ENCODE results near the gene SH3BP5L.

The SH3BP5L gene

GRCh38 chr1:248825136-248825535 is 579 bp downstream of the SH3BP5L start:
- no peak for DNase-seq

- no peak for DNase-seq
Observed at GRCh38 chr1:248824701-248825100, 1.0 kb downstream of the SH3BP5L start.

GRCh38 chr1:248824301-248824700 is 1.4 kb downstream of the SH3BP5L start:
- no peak for DNase-seq

- no peak for DNase-seq
Observed at GRCh38 chr1:248823517-248824001, 2.2 kb downstream of the SH3BP5L start.

GRCh38 chr1:248822148-248823032 is 3.3 kb downstream of the SH3BP5L start:
- no peak for DNase-seq

- no peak for DNase-seq
Observed at GRCh38 chr1:248821641-248822040, 4.1 kb downstream of the SH3BP5L start.

GRCh38 chr1:248821101-248821500 is 4.6 kb downstream of the SH3BP5L start:
- no peak for DNase-seq

GRCh38 chr1:248820041-248820585 is 5.6 kb downstream of the SH3BP5L start:
- DNase-seq = no peak

- no peak for DNase-seq
Observed at GRCh38 chr1:248818505-248819374, 7.0 kb downstream of the SH3BP5L start.

- no peak for DNase-seq
Observed at GRCh38 chr1:248817065-248817464, 8.7 kb downstream of the SH3BP5L start.

- no peak for DNase-seq
Observed at GRCh38 chr1:248816042-248816851, 9.5 kb downstream of the SH3BP5L start.

- no peak for DNase-seq
Observed at GRCh38 chr1:248815407-248816034, 10.2 kb downstream of the SH3BP5L start.

- DNase-seq = no peak
Observed at GRCh38 chr1:248814351-248814750, 11.4 kb downstream of the SH3BP5L start.

GRCh38 chr1:248813546-248813945 is 12.2 kb downstream of the SH3BP5L start:
- no peak for DNase-seq

- DNase-seq = no peak
Observed at GRCh38 chr1:248812736-248813425, 12.8 kb downstream of the SH3BP5L start.

GRCh38 chr1:248811514-248812490 is 13.9 kb downstream of the SH3BP5L start:
- no peak for DNase-seq

- no peak for DNase-seq
Observed at GRCh38 chr1:248810727-248811513, 14.8 kb downstream of the SH3BP5L start.

- no peak for DNase-seq
Observed at GRCh38 chr1:248810000-248810726, 15.6 kb downstream of the SH3BP5L start.
